Upper lobe of left lung (tissue), 6 donors: Measurements from ENCODE around the gene KIF18B. TPM values are rescaled to one million over a fixed set of nuclear protein-coding genes. Genes with fewer than 3 reads are reported as not detected.

Source experiments
- ATAC-seq, 2 donors: fragments of 200-7000 bp; cut with Tn5 transposase; one replicate each; pipeline ENCODE4 v1.9.1; 2022; ENCODE audit warnings: mild to moderate bottlenecking in 2 of 2, moderate library complexity in 2 of 2; ENCODE audit not compliant: low FRiP score in 2 of 2
- DNase-seq, 2 donors: peaks; one replicate each; pipeline ENCODE4 v3.0.0-alpha.2; 2019 to 2020
- H3K27ac ChIP-seq, 4 donors: fragments of 200-600 bp; sonication (generic); one replicate each; pipeline ENCODE4 v1.5.1; 2016 to 2019
- H3K27me3 ChIP-seq, 4 donors: fragments of 200-600 bp; sonication (generic); one replicate each; pipeline ENCODE4 v1.5.1; 2017 to 2019
- H3K36me3 ChIP-seq, 4 donors: fragments of 200-600 bp; sonication (generic); one replicate each; pipeline ENCODE4 v1.5.1; 2016 to 2019
- H3K4me1 ChIP-seq, 4 donors: fragments of 200-600 bp; sonication (generic); one replicate each; pipeline ENCODE4 v1.5.1; 2018 to 2019
- H3K4me3 ChIP-seq, 4 donors: fragments of 200-600 bp; sonication (generic); one replicate each; pipeline ENCODE4 v1.5.1; 2017 to 2019; ENCODE audit warnings: mild to moderate bottlenecking in 2 of 4, moderate library complexity in 1 of 4
- H3K9me3 ChIP-seq, 4 donors: fragments of 200-600 bp; sonication (generic); one replicate each; pipeline ENCODE4 v1.5.1; 2018 to 2019
- CTCF ChIP-seq, 6 experiments: fragments of 450-650 bp in 4 of 6; fragments of 200-600 bp in 2 of 6; sonication (generic) in 2 of 6; IDR thresholded peaks; one replicate each; pipeline ENCODE4 v1.5.1; 2016 to 2019; ENCODE audit warnings: antibody characterized with exemption in 6 of 6
- EP300 ChIP-seq, 4 donors: sonication (generic); formaldehyde crosslinking; IDR thresholded peaks; one replicate each; pipeline ENCODE4 v1.5.1; 2017; ENCODE audit warnings: antibody characterized with exemption in 4 of 4, control low read depth in 2 of 4
- POLR2A ChIP-seq, 4 donors: fragments of 450-650 bp; IDR thresholded peaks; one replicate each; pipeline ENCODE4 v1.5.1; 2016 to 2017; ENCODE audit warnings: antibody characterized with exemption in 4 of 4, mild to moderate bottlenecking in 2 of 4
- POLR2AphosphoS5 ChIP-seq, 2 donors: sonication (generic); formaldehyde crosslinking; IDR thresholded peaks; one replicate each; pipeline ENCODE4 v1.5.1; 2017; ENCODE audit warnings: antibody characterized with exemption in 2 of 2
- WGBS, 2 donors: methylation state at CpG; one replicate each; pipeline ENCODE4 v1.1.5; 2017 to 2018; 5-methylcytosine and 5-hydroxymethylcytosine counted together
- total RNA-seq, 6 donors: library from RNA; depleted of rRNA in 4 of 6; stranded (reverse); fragments of >200 nt in 4 of 6; gene quantifications; one replicate each; pipeline versions ENCODE4 v1.1.0 to v1.2.1, GENCODE V29; 2016 to 2021
- donor health status: DM: no; HTN: no; CAD: no; lungs with moderate emphysema.
- donor health status: DM: no; HTN: yes; CAD: no; lungs with severe emphysema.

KIF18B gene
- total RNA-seq: 1 to 10 TPM in 4 of 6 donors, under 1 TPM in 2; 0.49 to 2.9 (median 1.3) TPM

- DNase-seq (peak; percentile 93 to 95), ATAC-seq (peak; percentile 95 to 99)
- peak in 1 of 6 experiments; percentile 5 for TF ChIP-seq CTCF (IDR thresholded peaks at IDR 0.05)
- peak in 2 of 4 donors; percentile 32 to 77 for TF ChIP-seq POLR2A (IDR thresholded peaks at IDR 0.05)
- peak; percentile 76 to 79 for TF ChIP-seq POLR2AphosphoS5 (IDR thresholded peaks at IDR 0.05)
- no peak for TF ChIP-seq EP300 (IDR thresholded peaks at IDR 0.05)
- Histone ChIP-seq H3K27me3 (no peaks in the 10 kb centered on the region), H3K4me3 (peak within 1 kb of the TSS; percentile 6 to 76 (median 57)), H3K4me1 (peaks cover 8 to 15% (median 14%) of the 10 kb centered on the region in 4 donors), H3K36me3 (no peaks in the 10 kb centered on the region), H3K9me3 (no peaks in the 10 kb centered on the region), H3K27ac (peak within 1 kb of the TSS; percentile 27 to 80 (median 70))
- WGBS, 2 donors: 0 to 3% methylated on average over 16 to 28 of the region's 62 CpGs
Measured at GRCh38 chr17:44947461-44948314, at the start of gene KIF18B. TSS of gene KIF18B (minus strand) at chr17:44947773. CDS start at chr17:44936344, 11,429 bp downstream.

- no peaks in the 10 kb centered on the region for H3K27me3 ChIP-seq
- ATAC-seq (no peak), DNase-seq (no peak)
- H3K9me3 ChIP-seq: peaks cover 0 to 10% (median 0%) of the 10 kb centered on the region in 4 donors
- H3K4me1 ChIP-seq: no peaks in the 10 kb centered on the region
- H3K27ac ChIP-seq: no peak overlapping the region
- H3K4me3 ChIP-seq: no peak overlapping the region
- TF ChIP-seq POLR2A (IDR thresholded peaks at IDR 0.05) (no peak), CTCF (IDR thresholded peaks at IDR 0.05) (no peak), EP300 (IDR thresholded peaks at IDR 0.05) (no peak), POLR2AphosphoS5 (IDR thresholded peaks at IDR 0.05) (no peak)
- WGBS, 2 donors: 70 to 76% methylated on average over 10 of the region's 10 CpGs
- H3K36me3 ChIP-seq: no peaks in the 10 kb centered on the region
Measured at GRCh38 chr17:44996304-44996703, 48.7 kb upstream of the KIF18B start.

GRCh38 chr17:44995436-44996001 lies 47.9 kb upstream of the KIF18B start:
- Histone ChIP-seq H3K4me1 (no peaks in the 10 kb centered on the region), H3K36me3 (no peaks in the 10 kb centered on the region), H3K9me3 (peaks cover 0 to 10% (median 0%) of the 10 kb centered on the region in 4 donors), H3K4me3 (no peak overlapping the region), H3K27ac (no peak overlapping the region), H3K27me3 (no peaks in the 10 kb centered on the region)
- DNase-seq: no peak
- no peak for TF ChIP-seq POLR2A (IDR thresholded peaks at IDR 0.05)
- no peak for TF ChIP-seq CTCF (IDR thresholded peaks at IDR 0.05)
- TF ChIP-seq POLR2AphosphoS5 (IDR thresholded peaks at IDR 0.05): no peak
- TF ChIP-seq EP300 (IDR thresholded peaks at IDR 0.05): no peak
- 60 to 73% methylated on average over 4 to 11 of the region's 11 CpGs for WGBS, 2 donors
- ATAC-seq: no peak

- no peak for TF ChIP-seq POLR2A (IDR thresholded peaks at IDR 0.05)
- TF ChIP-seq POLR2AphosphoS5 (IDR thresholded peaks at IDR 0.05): no peak
Measured at GRCh38 chr17:44992242-44992939, 44.8 kb upstream of the KIF18B start.

GRCh38 chr17:44990994-44991393 lies 43.4 kb upstream of the KIF18B start:
- Histone ChIP-seq H3K4me3 (no peak overlapping the region), H3K36me3 (no peaks in the 10 kb centered on the region), H3K27ac (no peak overlapping the region), H3K9me3 (no peaks in the 10 kb centered on the region), H3K27me3 (peaks cover 0 to 11% (median 6%) of the 10 kb centered on the region in 4 donors), H3K4me1 (peaks cover 0 to 8% (median 4%) of the 10 kb centered on the region in 4 donors)
- 77 to 87% methylated on average over 10 of the region's 10 CpGs for WGBS, 2 donors
- DNase-seq: no peak
- ATAC-seq: no peak
- TF ChIP-seq EP300 (IDR thresholded peaks at IDR 0.05): no peak
- no peak for TF ChIP-seq POLR2AphosphoS5 (IDR thresholded peaks at IDR 0.05)
- no peak for TF ChIP-seq POLR2A (IDR thresholded peaks at IDR 0.05)
- no peak for TF ChIP-seq CTCF (IDR thresholded peaks at IDR 0.05)

More at GRCh38 chr17:44992242-44992939, 44.8 kb upstream of the KIF18B start:
- ATAC-seq: no peak
- Histone ChIP-seq H3K36me3 (no peaks in the 10 kb centered on the region), H3K27ac (no peak overlapping the region), H3K27me3 (peaks cover 0 to 11% (median 6%) of the 10 kb centered on the region in 4 donors), H3K4me3 (no peak overlapping the region), H3K9me3 (no peaks in the 10 kb centered on the region), H3K4me1 (peaks cover 0 to 4% (median 3%) of the 10 kb centered on the region in 4 donors)
- 79 to 90% methylated on average over 5 of the region's 5 CpGs for WGBS, 2 donors
- DNase-seq: no peak
